NCI-H146 treated with DMSO at 0.1 percent for 48 hours (cell line): ENCODE results near the gene ACTC1.

Experiments
- DNase-seq: peaks from one replicate; lab custom pipeline; 2025; ENCODE audit not compliant: unreplicated experiment; lab: John Stamatoyannopoulos, UW

The ACTC1 gene

GRCh38 chr15:34802371-34802770 lies 7.0 kb upstream of the ACTC1 start:
- no peak for DNase-seq

GRCh38 chr15:34799149-34800101 lies 4.1 kb upstream of the ACTC1 start:
- DNase-seq, result no peak

- DNase-seq, result no peak
Observed at GRCh38 chr15:34796847-34797435, 1.6 kb upstream of the ACTC1 start.

- no peak for DNase-seq
Observed at GRCh38 chr15:34794590-34795206, 651 bp downstream of the ACTC1 start.

- DNase-seq, result no peak
Observed at GRCh38 chr15:34793901-34794300, 1.4 kb downstream of the ACTC1 start.

GRCh38 chr15:34793071-34793470 lies 2.3 kb downstream of the ACTC1 start:
- DNase-seq, result no peak

GRCh38 chr15:34791701-34792100 lies 3.6 kb downstream of the ACTC1 start:
- DNase-seq, result no peak

- DNase-seq, result no peak
Observed at GRCh38 chr15:34790121-34790520, 5.2 kb downstream of the ACTC1 start.

- DNase-seq, result no peak
Observed at GRCh38 chr15:34789326-34789725, 6.0 kb downstream of the ACTC1 start.

- no peak for DNase-seq
Observed at GRCh38 chr15:34786206-34786605, 9.1 kb downstream of the ACTC1 start.

GRCh38 chr15:34783991-34784390 lies 11.4 kb downstream of the ACTC1 start:
- DNase-seq, result no peak

- no peak for DNase-seq
Observed at GRCh38 chr15:34783431-34783830, 11.9 kb downstream of the ACTC1 start.

GRCh38 chr15:34782901-34783300 lies 12.4 kb downstream of the ACTC1 start:
- DNase-seq, result no peak

GRCh38 chr15:34780725-34781124 lies 14.6 kb downstream of the ACTC1 start:
- no peak for DNase-seq

- DNase-seq, result no peak
Observed at GRCh38 chr15:34776606-34777105, 18.7 kb downstream of the ACTC1 start.

- no peak for DNase-seq
Observed at GRCh38 chr15:34773917-34774316, 21.4 kb downstream of the ACTC1 start.

- DNase-seq, result no peak
Observed at GRCh38 chr15:34773013-34773412, 22.3 kb downstream of the ACTC1 start.

- no peak for DNase-seq
Observed at GRCh38 chr15:34772312-34772711, 23.0 kb downstream of the ACTC1 start.

- no peak for DNase-seq
Observed at GRCh38 chr15:34769711-34770110, 25.6 kb downstream of the ACTC1 start.

- DNase-seq, result no peak
Observed at GRCh38 chr15:34768530-34768929, 26.8 kb downstream of the ACTC1 start.

- no peak for DNase-seq
Observed at GRCh38 chr15:34765741-34766140, 29.6 kb downstream of the ACTC1 start.

GRCh38 chr15:34760909-34761308 lies 34.4 kb downstream of the ACTC1 start:
- DNase-seq, result no peak
